Measurements from ENCODE around the gene S100A2.
"Not testable (repeated sequence)": the region's sequence is repeated elsewhere in the genome, so short reads cannot be mapped to it uniquely, and the experiment has no call there.

S100A2 gene

GRCh38 chr1:153527023-153527682 lies 38.5 kb downstream of the S100A2 start:
- DNase-seq: no peak

- DNase-seq: no peak
Observed at GRCh38 chr1:153526132-153526543, 39.5 kb downstream of the S100A2 start.

GRCh38 chr1:153525088-153525728 lies 40.4 kb downstream of the S100A2 start:
- DNase-seq: no peak

- not testable (repeated sequence) for DNase-seq
Observed at GRCh38 chr1:153522353-153523048, 43.1 kb downstream of the S100A2 start.

GRCh38 chr1:153521808-153522207 lies 43.8 kb downstream of the S100A2 start:
- not testable (repeated sequence) for DNase-seq

- no peak for DNase-seq
Observed at GRCh38 chr1:153520818-153521476, 44.7 kb downstream of the S100A2 start.

- DNase-seq: not testable (repeated sequence)
Observed at GRCh38 chr1:153520137-153520691, 45.4 kb downstream of the S100A2 start.

- no peak for DNase-seq
Observed at GRCh38 chr1:153519242-153519641, 46.4 kb downstream of the S100A2 start.

- DNase-seq: no peak
Observed at GRCh38 chr1:153515504-153516394, 49.9 kb downstream of the S100A2 start.

GRCh38 chr1:153513666-153514065 lies 52.0 kb downstream of the S100A2 start:
- no peak for DNase-seq

GRCh38 chr1:153513023-153513422 lies 52.6 kb downstream of the S100A2 start:
- DNase-seq: no peak
